Stimulated activated CD8-positive, alpha-beta memory T cell treated with anti-CD3 and anti-CD28 coated beads, Interleukin-2, amount 100 ng/mL, for 48 hours (primary cell): ENCODE data around the gene TUBGCP3.

ENCODE experiments used
- DNase-seq, 2 donors: peaks; one replicate each; pipeline ENCODE4 v3.0.0-alpha.2; 2020; ENCODE audit warnings: low read depth in 2 of 2

The TUBGCP3 gene

DNA sequence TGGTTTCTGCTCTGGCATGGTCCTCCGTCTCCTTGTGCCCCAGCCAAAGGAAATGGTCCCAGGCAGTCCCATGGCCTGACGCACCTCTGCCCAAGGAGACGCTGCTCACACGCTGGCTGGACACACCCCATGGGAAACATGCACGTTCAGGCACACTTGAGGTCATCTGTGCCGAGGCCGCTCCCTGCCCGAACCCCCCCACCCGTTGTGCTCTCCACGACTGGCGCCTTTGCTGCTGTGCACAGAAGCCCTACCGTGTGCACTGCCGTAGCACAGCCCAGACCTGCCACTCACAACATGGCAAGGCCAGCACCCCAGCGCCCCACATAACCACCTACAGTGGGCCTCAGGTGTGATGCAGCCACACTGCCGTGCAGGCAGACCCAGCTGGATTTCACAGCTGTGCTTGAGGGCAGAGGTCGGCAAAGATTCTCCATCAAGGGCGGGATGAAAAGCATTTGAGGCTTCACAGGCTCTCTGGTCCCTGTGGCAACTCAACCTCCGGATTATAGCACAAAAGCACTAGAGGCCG lies 146.1 kb downstream of the TUBGCP3 start:
- no peak for DNase-seq

DNA sequence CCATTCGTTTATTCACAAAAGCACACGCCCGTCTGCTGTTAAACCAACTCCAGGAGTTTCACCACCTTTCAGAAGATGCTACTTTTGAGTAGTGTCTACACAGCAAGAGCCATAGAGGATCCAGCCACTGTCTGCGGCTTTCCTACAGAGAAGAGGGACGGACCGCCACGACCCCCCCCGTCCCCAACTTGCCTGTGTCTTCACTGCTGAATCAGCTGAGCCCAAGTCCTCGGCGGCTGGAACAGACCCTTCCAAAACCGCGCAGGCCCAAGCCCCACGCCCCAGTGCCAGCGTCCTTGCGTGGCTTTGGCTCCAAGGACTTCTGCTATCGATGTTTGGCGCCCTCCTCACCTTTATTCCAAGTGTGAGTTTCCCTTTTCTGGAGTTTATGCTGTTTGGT lies 146.7 kb downstream of the TUBGCP3 start:
- DNase-seq = no peak

DNA sequence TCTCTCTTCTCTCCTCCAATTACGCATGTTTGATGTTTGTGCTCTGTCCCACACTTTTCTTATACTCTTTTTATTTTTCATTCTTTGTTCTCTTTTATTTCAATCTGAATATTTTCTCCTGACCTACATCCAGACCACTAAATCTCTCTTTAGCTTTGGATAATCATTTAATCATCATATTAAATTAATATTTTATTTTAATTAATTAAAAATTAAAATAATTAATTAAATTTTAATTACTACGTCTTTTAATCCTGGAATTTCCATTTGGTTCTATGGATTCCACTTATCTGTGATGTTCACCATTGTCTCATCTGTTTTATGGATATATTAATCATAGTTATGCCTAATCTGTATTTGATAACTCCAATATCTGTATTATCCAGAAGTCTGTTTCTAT lies 149.4 kb downstream of the TUBGCP3 start:
- DNase-seq = no peak

DNA sequence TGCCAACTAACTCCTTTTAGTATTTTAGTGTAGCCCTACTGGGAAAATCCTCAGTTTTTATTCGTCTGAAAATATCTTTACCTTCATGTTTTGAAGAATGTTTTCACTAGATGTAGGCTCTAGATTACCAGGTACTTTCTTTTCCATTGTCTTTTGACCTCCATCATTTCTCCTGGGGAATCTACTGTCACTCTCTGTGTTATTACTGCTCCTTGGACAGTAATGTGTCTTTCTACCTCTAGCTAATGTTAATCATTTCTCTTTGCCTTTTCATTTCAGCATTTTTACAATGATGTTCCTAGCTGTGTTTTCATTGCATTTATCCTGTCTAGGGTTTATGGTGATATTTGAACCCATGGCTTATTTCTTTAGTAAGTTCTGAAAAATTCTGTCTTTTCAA lies 149.9 kb downstream of the TUBGCP3 start:
- no peak for DNase-seq

GRCh38 chr13:112435973-112436372 lies 152.0 kb downstream of the TUBGCP3 start:
- no peak for DNase-seq
